ENCODE data around the gene HSF5.

Gene HSF5

GRCh38 chr17:58487589-58488427, at the start of gene HSF5:
HSF5 (minus strand) TSS chr17:58488408; CDS start chr17:58488274, 134 bp downstream.
- no peak for DNase-seq

GRCh38 chr17:58537266-58537665, 49.1 kb upstream of the HSF5 start:
- no peak for DNase-seq

GRCh38 chr17:58536542-58536941, 48.3 kb upstream of the HSF5 start:
- DNase-seq: no peak

GRCh38 chr17:58535431-58535830, 47.2 kb upstream of the HSF5 start:
- peak; percentile 38 for DNase-seq

- peak; percentile 6 for DNase-seq
Measured at GRCh38 chr17:58534901-58535421, 46.8 kb upstream of the HSF5 start.

GRCh38 chr17:58534331-58534730, 46.1 kb upstream of the HSF5 start:
- DNase-seq: no peak

GRCh38 chr17:58533616-58534188, 45.5 kb upstream of the HSF5 start:
- DNase-seq: no peak

GRCh38 chr17:58532555-58532951, 44.3 kb upstream of the HSF5 start:
- peak; percentile 31 for DNase-seq

- peak; percentile 66 for DNase-seq
Measured at GRCh38 chr17:58531661-58532554, 43.7 kb upstream of the HSF5 start.

GRCh38 chr17:58531122-58531521, 42.9 kb upstream of the HSF5 start:
- DNase-seq: peak; percentile 9

GRCh38 chr17:58530655-58531054, 42.4 kb upstream of the HSF5 start:
- DNase-seq: no peak

- no peak for DNase-seq
Measured at GRCh38 chr17:58529275-58529674, 41.1 kb upstream of the HSF5 start.

- DNase-seq: no peak
Measured at GRCh38 chr17:58528443-58528842, 40.2 kb upstream of the HSF5 start.

- no peak for DNase-seq
Measured at GRCh38 chr17:58527949-58528348, 39.7 kb upstream of the HSF5 start.

- DNase-seq: peak; percentile 4
Measured at GRCh38 chr17:58527306-58527705, 39.1 kb upstream of the HSF5 start.

- no peak for DNase-seq
Measured at GRCh38 chr17:58525239-58525638, 37.0 kb upstream of the HSF5 start.

GRCh38 chr17:58521680-58522079, 33.5 kb upstream of the HSF5 start:
- no peak for DNase-seq

- DNase-seq: peak; percentile 28
Measured at GRCh38 chr17:58520843-58521430, 32.7 kb upstream of the HSF5 start.

GRCh38 chr17:58517928-58518609, 29.9 kb upstream of the HSF5 start:
- peak; percentile 99 for DNase-seq

GRCh38 chr17:58517378-58517927, 29.2 kb upstream of the HSF5 start:
- DNase-seq: no peak

GRCh38 chr17:58516644-58517377, 28.6 kb upstream of the HSF5 start:
- DNase-seq: peak; percentile 36

Data from DMS53 (cell line).